ENCODE measurements around the gene NMB. TPM values are rescaled to one million over a fixed set of nuclear protein-coding genes. Genes with fewer than 3 reads are reported as not detected.

NMB gene
- polyA plus RNA-seq, 1 experiment = 3.3 TPM

GRCh38 chr15:84658788-84659411 lies 901 bp upstream of the NMB start:
- TF ChIP-seq CTCF (IDR thresholded peaks at IDR 0.05; ENCODE audit: low read depth, low read length) = no peak
- DNase-seq (ENCODE audit: low read depth, low spot score) = no peak
- no peak overlapping the region for H3K4me3 ChIP-seq (ENCODE audit: low read depth, low read length)
- H3K27me3 ChIP-seq (ENCODE audit: control insufficient read depth, insufficient read depth, low read length) = no peaks in the 10 kb centered on the region
- H3K27ac ChIP-seq (ENCODE audit: low read depth, low read length) = peak overlapping the region; percentile 73
- ChIA-PET CTCF (interaction anchor here (0.5 to 2.0 kb wide), 33 partner anchors 8 to 752 kb away, joined by 3 to 16 read pairs (median 4); partner anchors contain the start of gene SEC11A), POLR2A (interaction anchor here (0.6 to 1.3 kb wide), 4 partner anchors 28 to 253 kb away, joined by 3 to 6 read pairs (median 4); no protein-coding TSS in a partner anchor)
- H3K9me3 ChIP-seq (ENCODE audit: control insufficient read depth, insufficient read depth, low read length) = no peaks in the 10 kb centered on the region

GRCh38 chr15:84657748-84658079 lies 285 bp downstream of the NMB start:
- Histone ChIP-seq H3K4me3 (ENCODE audit: low read depth, low read length) (peak overlapping the region; percentile 58), H3K9me3 (ENCODE audit: control insufficient read depth, insufficient read depth, low read length) (no peaks in the 10 kb centered on the region), H3K27me3 (ENCODE audit: control insufficient read depth, insufficient read depth, low read length) (no peaks in the 10 kb centered on the region), H3K27ac (ENCODE audit: low read depth, low read length) (no peak overlapping the region)
- no peak for TF ChIP-seq CTCF (IDR thresholded peaks at IDR 0.05; ENCODE audit: low read depth, low read length)
- POLR2A ChIA-PET = interaction anchor here (1.3 kb wide), 1 partner anchor 59 kb away, joined by 6 read pairs; no protein-coding TSS in a partner anchor
- DNase-seq (ENCODE audit: low read depth, low spot score) = no peak
- CTCF ChIA-PET = interaction anchor here (1.0 to 1.4 kb wide), 2 partner anchors 27 to 30 kb away, joined by 3 to 6 read pairs; no protein-coding TSS in a partner anchor

GRCh38 chr15:84656972-84657371 lies 1.0 kb downstream of the NMB start:
- Histone ChIP-seq H3K27me3 (ENCODE audit: control insufficient read depth, insufficient read depth, low read length) (no peaks in the 10 kb centered on the region), H3K9me3 (ENCODE audit: control insufficient read depth, insufficient read depth, low read length) (no peaks in the 10 kb centered on the region), H3K27ac (ENCODE audit: low read depth, low read length) (no peak overlapping the region), H3K4me3 (ENCODE audit: low read depth, low read length) (no peak overlapping the region)
- no peak for TF ChIP-seq CTCF (IDR thresholded peaks at IDR 0.05; ENCODE audit: low read depth, low read length)
- no peak for DNase-seq (ENCODE audit: low read depth, low spot score)
- ChIA-PET CTCF (interaction anchor here (1.0 to 2.6 kb wide), 4 partner anchors 29 to 271 kb away, joined by 3 to 12 read pairs (median 4); no protein-coding TSS in a partner anchor), POLR2A (interaction anchor here (0.6 kb wide), 1 partner anchor 54 kb away, joined by 4 read pairs; no protein-coding TSS in a partner anchor)

- ChIA-PET POLR2A (interaction anchor here (0.7 to 1.3 kb wide), 3 partner anchors 17 to 393 kb away, joined by 3 to 4 read pairs (median 4); no protein-coding TSS in a partner anchor), CTCF (interaction anchor here (0.6 to 2.6 kb wide), 11 partner anchors 12 to 379 kb away, joined by 3 to 12 read pairs (median 4); no protein-coding TSS in a partner anchor)
- no peaks in the 10 kb centered on the region for H3K9me3 ChIP-seq (ENCODE audit: control insufficient read depth, insufficient read depth, low read length)
- H3K27ac ChIP-seq (ENCODE audit: low read depth, low read length) = peak overlapping the region; percentile 73
- no peaks in the 10 kb centered on the region for H3K27me3 ChIP-seq (ENCODE audit: control insufficient read depth, insufficient read depth, low read length)
- H3K4me3 ChIP-seq (ENCODE audit: low read depth, low read length) = peak overlapping the region; percentile 98
- peak; percentile 75 for TF ChIP-seq CTCF (IDR thresholded peaks at IDR 0.05; ENCODE audit: low read depth, low read length)
- DNase-seq (ENCODE audit: low read depth, low spot score) = no peak
These were observed 3.1 kb downstream of the NMB start for GRCh38 chr15:84654689-84655453.

Measured in AG04450 (cell line).